Transverse colon (tissue), 4 donors: ENCODE measurements around the gene JARID2. TPM values are rescaled to one million over a fixed set of nuclear protein-coding genes. Genes with fewer than 3 reads are reported as not detected.

Experiments
- DNase-seq: peaks from one replicate; pipeline ENCODE4 v3.0.0-alpha.2; 2019
- H3K27ac ChIP-seq, 4 donors: fragments of 200-600 bp; sonication (generic); 2 replicates each; pipeline ENCODE4 v1.5.1; 2016 to 2018; ENCODE audit warnings: inconsistent platforms in 4 of 4
- H3K27me3 ChIP-seq: fragments of 200-600 bp; sonication (generic); 2 replicates; pipeline ENCODE4 v1.5.1; 2017; ENCODE audit warnings: inconsistent platforms
- H3K36me3 ChIP-seq, 4 donors: fragments of 200-600 bp; sonication (generic); 2 replicates each; pipeline ENCODE4 v1.5.1; 2017 to 2019; ENCODE audit warnings: inconsistent platforms in 4 of 4
- H3K4me1 ChIP-seq, 4 donors: fragments of 200-600 bp; sonication (generic); 2 replicates each; pipeline ENCODE4 v1.5.1; 2017 to 2020; ENCODE audit warnings: inconsistent platforms in 4 of 4
- H3K4me3 ChIP-seq, 4 donors: fragments of 200-600 bp; sonication (generic); 1 replicate in 1 of 4; 2 replicates in 3 of 4; pipeline versions ENCODE4 v1.5.1 to v1.6.1; 2017 to 2019; ENCODE audit warnings: inconsistent platforms in 4 of 4
- H3K9me3 ChIP-seq, 2 donors: fragments of 200-600 bp; sonication (generic); 2 replicates each; pipeline ENCODE4 v1.5.1; 2017 to 2019; ENCODE audit warnings: inconsistent platforms in 2 of 2
- EP300 ChIP-seq: sonication (generic); formaldehyde crosslinking; IDR thresholded peaks from one replicate; pipeline ENCODE4 v1.6.1; 2017; ENCODE audit warnings: antibody characterized with exemption, low read depth
- POLR2A ChIP-seq: fragments of 450-650 bp; IDR thresholded peaks from one replicate; pipeline ENCODE4 v1.6.1; 2016; ENCODE audit warnings: antibody characterized with exemption, mild to moderate bottlenecking, moderate library complexity
- POLR2AphosphoS5 ChIP-seq, 3 donors: sonication (generic); formaldehyde crosslinking; IDR thresholded peaks; one replicate each; pipeline ENCODE4 v1.6.1; 2016; ENCODE audit warnings: antibody characterized with exemption in 3 of 3
- WGBS, 2 donors: methylation state at CpG; one replicate each; pipeline ENCODE4 v1.1.5; 2018; ENCODE audit warnings: low coverage in 1 of 2; 5-methylcytosine and 5-hydroxymethylcytosine counted together
- in situ Hi-C, 4 donors: fragments of 200-750 bp; cut with MboI; loops; one replicate each; pipeline versions ENCODE4 v1.15.0 to v1.15.1; 2017; ENCODE audit warnings: low sequenced_read_pairs in 3 of 4, low pct_ligation_motif_present in 1 of 4, low pct_unique_long_range_greater_than_20kb in 1 of 4
- intact Hi-C: fragments of 100-400 bp; cut with DNase I; formaldehyde crosslinking; loops from one replicate; pipeline ENCODE4 v1.15.1; 2023; ENCODE audit warnings: low total_unique reads
- total RNA-seq, 4 donors: library from RNA; depleted of rRNA; stranded (reverse); fragments of >200 nt; gene quantifications; one replicate each; pipeline ENCODE4 v1.1.0, GENCODE V29; 2016
- TF ChIP-seq, protein P1 (sequence below), 5 experiments: fragments of 200-600 bp in 3 of 5; fragments of 450-650 bp in 2 of 5; sonication (generic) in 3 of 5; IDR thresholded peaks; 1 replicate in 2 of 5; 2 replicates in 3 of 5; pipeline ENCODE4 v1.5.1; 2016 to 2017; ENCODE audit warnings: antibody characterized with exemption in 5 of 5, inconsistent platforms in 3 of 5, mild to moderate bottlenecking in 2 of 5, moderate library complexity in 1 of 5

The JARID2 gene
- total RNA-seq, 4 donors from 2014 or later = 9.4 to 18.7 (median 10.9) TPM

DNA sequence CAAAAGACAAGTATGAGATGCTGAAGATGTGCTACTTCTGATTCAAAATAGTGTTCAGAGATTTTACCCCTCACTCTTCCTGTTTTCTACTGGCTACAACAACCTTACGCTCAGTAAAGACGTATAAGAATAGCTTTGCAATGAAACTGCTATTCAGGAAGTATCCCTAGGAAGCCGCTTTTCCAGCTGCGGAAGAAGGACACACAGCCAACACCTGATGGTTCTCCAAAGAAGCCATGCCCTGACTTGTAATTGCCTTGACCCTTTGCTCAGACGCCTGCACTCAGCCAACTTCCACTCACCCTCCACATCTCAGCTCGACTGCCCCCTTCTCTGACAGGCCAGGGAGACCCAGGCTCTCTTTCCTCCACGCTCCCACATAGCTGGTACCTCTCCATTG, 305.4 kb downstream of the JARID2 start:
- 80 to 87% methylated on average over 1 to 7 of the region's 7 CpGs for WGBS, 2 donors
- Histone ChIP-seq H3K27ac (no peak overlapping the region), H3K4me1 (peaks cover 0 to 4% (median 2%) of the 10 kb centered on the region in 4 donors), H3K27me3 (no peaks in the 10 kb centered on the region), H3K4me3 (no peak overlapping the region), H3K36me3 (no peaks in the 10 kb centered on the region), H3K9me3 (no peaks in the 10 kb centered on the region)
- intact Hi-C loops (no loop called here), in situ Hi-C loops (no loop called here)
- no peak for DNase-seq
- TF ChIP-seq, protein P1, sequence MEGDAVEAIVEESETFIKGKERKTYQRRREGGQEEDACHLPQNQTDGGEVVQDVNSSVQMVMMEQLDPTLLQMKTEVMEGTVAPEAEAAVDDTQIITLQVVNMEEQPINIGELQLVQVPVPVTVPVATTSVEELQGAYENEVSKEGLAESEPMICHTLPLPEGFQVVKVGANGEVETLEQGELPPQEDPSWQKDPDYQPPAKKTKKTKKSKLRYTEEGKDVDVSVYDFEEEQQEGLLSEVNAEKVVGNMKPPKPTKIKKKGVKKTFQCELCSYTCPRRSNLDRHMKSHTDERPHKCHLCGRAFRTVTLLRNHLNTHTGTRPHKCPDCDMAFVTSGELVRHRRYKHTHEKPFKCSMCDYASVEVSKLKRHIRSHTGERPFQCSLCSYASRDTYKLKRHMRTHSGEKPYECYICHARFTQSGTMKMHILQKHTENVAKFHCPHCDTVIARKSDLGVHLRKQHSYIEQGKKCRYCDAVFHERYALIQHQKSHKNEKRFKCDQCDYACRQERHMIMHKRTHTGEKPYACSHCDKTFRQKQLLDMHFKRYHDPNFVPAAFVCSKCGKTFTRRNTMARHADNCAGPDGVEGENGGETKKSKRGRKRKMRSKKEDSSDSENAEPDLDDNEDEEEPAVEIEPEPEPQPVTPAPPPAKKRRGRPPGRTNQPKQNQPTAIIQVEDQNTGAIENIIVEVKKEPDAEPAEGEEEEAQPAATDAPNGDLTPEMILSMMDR (IDR thresholded peaks at IDR 0.05) = no peak
- TF ChIP-seq POLR2AphosphoS5 (IDR thresholded peaks at IDR 0.05) (no peak), EP300 (no peak), POLR2A (no peak)

DNA sequence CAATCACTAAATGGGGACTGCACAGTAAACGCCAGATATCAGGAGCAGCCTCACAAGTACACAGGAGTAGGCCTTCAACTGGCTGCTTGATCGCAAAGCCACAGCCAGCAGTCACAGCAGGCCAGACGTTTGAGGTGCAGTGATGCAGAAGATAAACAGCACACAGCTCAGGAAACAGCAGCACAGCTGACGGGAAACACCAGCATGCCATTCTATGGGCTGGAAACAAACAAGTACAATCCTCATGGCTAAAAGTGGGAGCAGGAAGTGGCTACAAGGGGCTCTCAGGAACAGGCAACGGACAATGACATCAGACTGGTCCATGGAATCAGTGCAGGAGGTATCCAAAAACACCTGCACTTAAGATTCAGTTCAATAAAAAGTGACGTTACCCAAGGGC, 305.9 kb downstream of the JARID2 start:
- H3K36me3 ChIP-seq = no peaks in the 10 kb centered on the region
- no peak overlapping the region for H3K27ac ChIP-seq
- H3K27me3 ChIP-seq = no peaks in the 10 kb centered on the region
- WGBS, 2 donors = 57% methylated on average over 6 of the region's 6 CpGs; no CpG with 5 or more reads in 1 of the 2 donors
- TF ChIP-seq POLR2AphosphoS5 (IDR thresholded peaks at IDR 0.05) = peak in 1 of 3 donors; percentile 11
- no peak for TF ChIP-seq POLR2A
- TF ChIP-seq, protein P1 (IDR thresholded peaks at IDR 0.05) = no peak
- H3K4me1 ChIP-seq = peaks cover 0 to 4% (median 2%) of the 10 kb centered on the region in 4 donors
- H3K9me3 ChIP-seq = no peaks in the 10 kb centered on the region
- DNase-seq = no peak
- intact Hi-C loops (no loop called here), in situ Hi-C loops (no loop called here)
- no peak overlapping the region for H3K4me3 ChIP-seq

DNA sequence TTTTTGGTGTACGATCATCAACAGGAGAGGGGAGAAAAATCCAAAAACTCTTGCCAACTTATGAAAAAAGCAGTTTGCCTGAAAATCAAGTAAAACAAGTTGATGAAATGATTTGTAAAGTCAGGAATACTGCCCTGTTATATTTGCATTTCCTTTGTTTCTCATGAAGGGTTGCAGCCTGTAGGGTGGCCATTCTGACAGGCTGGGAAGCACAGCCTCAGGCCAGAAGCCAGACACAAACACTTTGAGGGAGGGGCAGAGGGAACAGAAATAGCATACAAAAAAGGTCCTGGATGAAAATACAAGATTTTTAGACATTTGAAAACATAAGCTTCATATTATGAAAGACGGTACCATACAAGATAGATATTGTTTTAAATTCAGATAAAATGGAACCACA, 307.2 kb downstream of the JARID2 start:
- peaks cover 0 to 4% (median 2%) of the 10 kb centered on the region in 4 donors for H3K4me1 ChIP-seq
- intact Hi-C loops (no loop called here), in situ Hi-C loops (no loop called here)
- no peak overlapping the region for H3K27ac ChIP-seq
- no peaks in the 10 kb centered on the region for H3K9me3 ChIP-seq
- 90% methylated on average over 2 of the region's 2 CpGs for WGBS, 2 donors
- H3K36me3 ChIP-seq = no peaks in the 10 kb centered on the region
- DNase-seq = no peak
- no peaks in the 10 kb centered on the region for H3K27me3 ChIP-seq
- H3K4me3 ChIP-seq = no peak overlapping the region
- TF ChIP-seq EP300 = no peak
- no peak for TF ChIP-seq POLR2A

DNA sequence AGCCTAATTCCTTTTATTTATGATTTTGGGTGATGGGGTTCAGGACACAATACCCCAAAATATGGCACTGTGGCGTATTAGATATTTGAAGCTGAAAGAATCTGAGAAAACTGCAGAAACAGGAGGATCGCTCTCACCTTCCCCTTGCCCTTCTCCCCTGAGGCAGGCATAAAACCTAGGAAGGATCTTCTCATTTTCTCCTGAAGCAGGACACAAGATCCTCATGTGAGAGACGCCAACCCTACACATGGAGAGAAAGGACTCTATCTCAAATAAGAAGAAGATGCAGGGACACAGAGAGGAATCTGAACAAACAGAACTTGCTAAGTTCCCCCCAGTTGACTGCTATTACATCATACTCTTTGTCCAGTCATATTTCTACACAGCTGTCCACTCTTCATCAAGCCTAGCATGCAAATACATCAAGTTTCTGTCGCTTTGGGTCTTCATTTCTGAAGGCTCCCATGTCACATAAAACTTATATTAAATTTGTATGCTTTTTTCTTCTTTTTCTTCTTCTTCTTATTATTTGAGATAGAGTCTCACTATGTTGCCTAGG, 307.9 kb downstream of the JARID2 start:
- 94 to 96% methylated on average over 4 of the region's 4 CpGs for WGBS, 2 donors
- intact Hi-C loops (no loop called here), in situ Hi-C loops (no loop called here)

More for the DNA sequence above, 307.9 kb downstream of the JARID2 start:
- TF ChIP-seq, protein P1 (IDR thresholded peaks at IDR 0.05) = no peak
- no peak for TF ChIP-seq POLR2AphosphoS5 (IDR thresholded peaks at IDR 0.05)
- TF ChIP-seq EP300 = no peak
- TF ChIP-seq POLR2A = no peak
- H3K36me3 ChIP-seq = no peaks in the 10 kb centered on the region
- DNase-seq = no peak
- peaks cover 0 to 4% (median 2%) of the 10 kb centered on the region in 4 donors for H3K4me1 ChIP-seq
- H3K27me3 ChIP-seq = no peaks in the 10 kb centered on the region
- H3K27ac ChIP-seq = no peak overlapping the region
- H3K4me3 ChIP-seq = no peak overlapping the region
- H3K9me3 ChIP-seq = no peaks in the 10 kb centered on the region
